ENCODE measurements around the gene PIP5K1C. TPM values are rescaled to one million over a fixed set of nuclear protein-coding genes. Genes with fewer than 3 reads are reported as not detected.

Gene PIP5K1C
- total RNA-seq, 1 experiment from 2014 or later, result 23.6 TPM

- Mint-ChIP-seq H3K4me3 (ENCODE audit: low read depth, unreplicated experiment) (peak overlapping the region; percentile 58), H3K27ac (ENCODE audit: unreplicated experiment) (peak overlapping the region; percentile 50), H3K9me3 (ENCODE audit: low read depth, unreplicated experiment) (no peaks in the 10 kb centered on the region), H3K27me3 (ENCODE audit: unreplicated experiment) (no peaks in the 10 kb centered on the region), H3K4me1 (ENCODE audit: low read depth, unreplicated experiment) (peaks cover 25% of the 10 kb centered on the region), H3K36me3 (ENCODE audit: insufficient read depth, unreplicated experiment) (peaks cover 51% of the 10 kb centered on the region)
- TF ChIP-seq, protein P1, sequence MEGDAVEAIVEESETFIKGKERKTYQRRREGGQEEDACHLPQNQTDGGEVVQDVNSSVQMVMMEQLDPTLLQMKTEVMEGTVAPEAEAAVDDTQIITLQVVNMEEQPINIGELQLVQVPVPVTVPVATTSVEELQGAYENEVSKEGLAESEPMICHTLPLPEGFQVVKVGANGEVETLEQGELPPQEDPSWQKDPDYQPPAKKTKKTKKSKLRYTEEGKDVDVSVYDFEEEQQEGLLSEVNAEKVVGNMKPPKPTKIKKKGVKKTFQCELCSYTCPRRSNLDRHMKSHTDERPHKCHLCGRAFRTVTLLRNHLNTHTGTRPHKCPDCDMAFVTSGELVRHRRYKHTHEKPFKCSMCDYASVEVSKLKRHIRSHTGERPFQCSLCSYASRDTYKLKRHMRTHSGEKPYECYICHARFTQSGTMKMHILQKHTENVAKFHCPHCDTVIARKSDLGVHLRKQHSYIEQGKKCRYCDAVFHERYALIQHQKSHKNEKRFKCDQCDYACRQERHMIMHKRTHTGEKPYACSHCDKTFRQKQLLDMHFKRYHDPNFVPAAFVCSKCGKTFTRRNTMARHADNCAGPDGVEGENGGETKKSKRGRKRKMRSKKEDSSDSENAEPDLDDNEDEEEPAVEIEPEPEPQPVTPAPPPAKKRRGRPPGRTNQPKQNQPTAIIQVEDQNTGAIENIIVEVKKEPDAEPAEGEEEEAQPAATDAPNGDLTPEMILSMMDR (IDR thresholded peaks at IDR 0.05; ENCODE audit: unreplicated experiment), result no peak
- CTCF ChIA-PET, result no interaction called here
- BruUV-seq (replicated peaks), result no TSS peak
- peak; percentile 49 for DNase-seq
- intact Hi-C loops (cut with micrococcal nuclease; ENCODE audit: unreplicated experiment), result no loop called here
These were observed 12.7 kb upstream of the PIP5K1C start for GRCh38 chr19:3712663-3713611.

- intact Hi-C loops (cut with micrococcal nuclease; ENCODE audit: unreplicated experiment), result no loop called here
- H3K36me3 Mint-ChIP-seq (ENCODE audit: insufficient read depth, unreplicated experiment), result peaks cover 43% of the 10 kb centered on the region
- CTCF ChIA-PET, result interaction anchor here (0.6 to 1.3 kb wide), 5 partner anchors 10 to 275 kb away, joined by 3 to 9 read pairs (median 4); partner anchors contain the start of genes EEF2 and MRPL54
- TF ChIP-seq, protein P1 (IDR thresholded peaks at IDR 0.05; ENCODE audit: unreplicated experiment), result no peak
- BruUV-seq (replicated peaks), result no TSS peak
- H3K27me3 Mint-ChIP-seq (ENCODE audit: unreplicated experiment), result no peaks in the 10 kb centered on the region
- peaks cover 25% of the 10 kb centered on the region for H3K4me1 Mint-ChIP-seq (ENCODE audit: low read depth, unreplicated experiment)
- H3K4me3 Mint-ChIP-seq (ENCODE audit: low read depth, unreplicated experiment), result peak overlapping the region; percentile 75
- no peaks in the 10 kb centered on the region for H3K9me3 Mint-ChIP-seq (ENCODE audit: low read depth, unreplicated experiment)
- DNase-seq, result peak; percentile 94
- peak overlapping the region; percentile 94 for H3K27ac Mint-ChIP-seq (ENCODE audit: unreplicated experiment)
These were observed 10.1 kb upstream of the PIP5K1C start for GRCh38 chr19:3710265-3710812.

DNA sequence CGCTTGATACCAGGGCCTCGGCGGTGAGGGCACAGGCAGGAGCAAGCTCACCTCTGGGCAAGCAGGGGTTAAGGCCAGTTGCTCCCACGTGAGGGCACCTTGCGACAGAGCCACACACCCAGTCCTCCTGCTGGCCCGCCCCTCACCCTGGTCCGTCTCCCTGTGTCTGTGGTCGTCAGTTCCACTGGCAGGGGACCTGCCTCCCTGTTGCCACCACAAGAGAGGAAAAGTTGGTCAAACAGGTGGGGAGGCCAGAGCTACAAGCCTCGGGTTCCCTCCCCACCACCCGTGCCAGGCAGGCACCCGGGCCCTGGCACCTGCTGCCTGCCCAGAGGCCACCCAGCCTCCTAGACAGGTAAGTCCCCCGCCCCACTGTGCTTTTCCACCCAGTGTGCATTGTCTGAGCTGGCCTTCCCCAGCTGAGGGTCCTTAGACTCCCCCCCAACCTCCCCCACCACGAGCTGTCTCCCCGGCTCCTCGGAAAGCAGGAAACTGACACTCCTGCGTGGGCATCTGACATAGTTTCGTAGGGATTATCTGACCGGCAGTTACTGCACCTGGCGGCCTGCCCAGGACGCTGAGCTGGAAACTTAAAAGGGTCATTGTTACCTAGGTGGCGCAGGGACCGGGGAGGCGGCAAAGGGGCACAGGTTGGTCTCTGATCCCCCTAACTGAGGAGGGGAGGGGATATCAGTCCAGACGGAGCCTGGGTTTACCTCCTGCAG is 8.1 kb upstream of the PIP5K1C start, which contains the start of gene TJP3:
TSS of gene TJP3 (plus strand) at position 178 of the 725 bp plus-strand sequence. CDS start 20,049 bp downstream, outside the sequence.
- H3K27ac Mint-ChIP-seq (ENCODE audit: unreplicated experiment), result peak within 1 kb of the TSS; percentile 72
- CTCF ChIA-PET, result interaction anchor here (0.9 to 1.7 kb wide), 3 partner anchors 9 to 141 kb away, joined by 4 to 7 read pairs (median 5); partner anchors contain the start of genes APBA3, MRPL54 and PIP5K1C
- H3K4me3 Mint-ChIP-seq (ENCODE audit: low read depth, unreplicated experiment), result peak within 1 kb of the TSS; percentile 75
- TF ChIP-seq, protein P1 (IDR thresholded peaks at IDR 0.05; ENCODE audit: unreplicated experiment), result no peak
- intact Hi-C loops (cut with micrococcal nuclease; ENCODE audit: unreplicated experiment), result no loop called here
- peaks cover 22% of the 10 kb centered on the region for H3K4me1 Mint-ChIP-seq (ENCODE audit: low read depth, unreplicated experiment)
- TSS peak; percentile 51 for BruUV-seq (replicated peaks)
- H3K27me3 Mint-ChIP-seq (ENCODE audit: unreplicated experiment), result no peaks in the 10 kb centered on the region
- no peaks in the 10 kb centered on the region for H3K9me3 Mint-ChIP-seq (ENCODE audit: low read depth, unreplicated experiment)
- DNase-seq, result peak; percentile 81
- H3K36me3 Mint-ChIP-seq (ENCODE audit: insufficient read depth, unreplicated experiment), result peaks cover 42% of the 10 kb centered on the region

GRCh38 chr19:3707868-3708206 is 7.6 kb upstream of the PIP5K1C start:
- Mint-ChIP-seq H3K36me3 (ENCODE audit: insufficient read depth, unreplicated experiment) (peaks cover 37% of the 10 kb centered on the region), H3K27ac (ENCODE audit: unreplicated experiment) (peak overlapping the region; percentile 72), H3K27me3 (ENCODE audit: unreplicated experiment) (no peaks in the 10 kb centered on the region), H3K4me3 (ENCODE audit: low read depth, unreplicated experiment) (peak overlapping the region; percentile 75), H3K9me3 (ENCODE audit: low read depth, unreplicated experiment) (no peaks in the 10 kb centered on the region), H3K4me1 (ENCODE audit: low read depth, unreplicated experiment) (peaks cover 16% of the 10 kb centered on the region)
- intact Hi-C loops (cut with micrococcal nuclease; ENCODE audit: unreplicated experiment), result no loop called here
- no peak for DNase-seq
- CTCF ChIA-PET, result interaction anchor here (1.4 to 1.7 kb wide), 2 partner anchors 8 to 141 kb away, joined by 4 to 5 read pairs; partner anchors contain the start of gene PIP5K1C
- no TSS peak for BruUV-seq (replicated peaks)
- TF ChIP-seq, protein P1 (IDR thresholded peaks at IDR 0.05; ENCODE audit: unreplicated experiment), result no peak
